HG03095 (cell line): ENCODE results near the gene GSAP.
A peak's percentile ranks its signal among the peaks of the same experiment; 100 is the strongest.
"Not testable (repeated sequence)": the region's sequence is repeated elsewhere in the genome, so short reads cannot be mapped to it uniquely, and the experiment has no call there.

Experiments
- ATAC-seq: cut with Tn5 transposase; IDR thresholded peaks from one replicate; pipeline ENCODE4 v1.9.1; 2021; ENCODE audit warnings: moderate library complexity; ENCODE audit not compliant: unreplicated experiment

GSAP gene, protein sequence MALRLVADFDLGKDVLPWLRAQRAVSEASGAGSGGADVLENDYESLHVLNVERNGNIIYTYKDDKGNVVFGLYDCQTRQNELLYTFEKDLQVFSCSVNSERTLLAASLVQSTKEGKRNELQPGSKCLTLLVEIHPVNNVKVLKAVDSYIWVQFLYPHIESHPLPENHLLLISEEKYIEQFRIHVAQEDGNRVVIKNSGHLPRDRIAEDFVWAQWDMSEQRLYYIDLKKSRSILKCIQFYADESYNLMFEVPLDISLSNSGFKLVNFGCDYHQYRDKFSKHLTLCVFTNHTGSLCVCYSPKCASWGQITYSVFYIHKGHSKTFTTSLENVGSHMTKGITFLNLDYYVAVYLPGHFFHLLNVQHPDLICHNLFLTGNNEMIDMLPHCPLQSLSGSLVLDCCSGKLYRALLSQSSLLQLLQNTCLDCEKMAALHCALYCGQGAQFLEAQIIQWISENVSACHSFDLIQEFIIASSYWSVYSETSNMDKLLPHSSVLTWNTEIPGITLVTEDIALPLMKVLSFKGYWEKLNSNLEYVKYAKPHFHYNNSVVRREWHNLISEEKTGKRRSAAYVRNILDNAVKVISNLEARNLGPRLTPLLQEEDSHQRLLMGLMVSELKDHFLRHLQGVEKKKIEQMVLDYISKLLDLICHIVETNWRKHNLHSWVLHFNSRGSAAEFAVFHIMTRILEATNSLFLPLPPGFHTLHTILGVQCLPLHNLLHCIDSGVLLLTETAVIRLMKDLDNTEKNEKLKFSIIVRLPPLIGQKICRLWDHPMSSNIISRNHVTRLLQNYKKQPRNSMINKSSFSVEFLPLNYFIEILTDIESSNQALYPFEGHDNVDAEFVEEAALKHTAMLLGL

DNA sequence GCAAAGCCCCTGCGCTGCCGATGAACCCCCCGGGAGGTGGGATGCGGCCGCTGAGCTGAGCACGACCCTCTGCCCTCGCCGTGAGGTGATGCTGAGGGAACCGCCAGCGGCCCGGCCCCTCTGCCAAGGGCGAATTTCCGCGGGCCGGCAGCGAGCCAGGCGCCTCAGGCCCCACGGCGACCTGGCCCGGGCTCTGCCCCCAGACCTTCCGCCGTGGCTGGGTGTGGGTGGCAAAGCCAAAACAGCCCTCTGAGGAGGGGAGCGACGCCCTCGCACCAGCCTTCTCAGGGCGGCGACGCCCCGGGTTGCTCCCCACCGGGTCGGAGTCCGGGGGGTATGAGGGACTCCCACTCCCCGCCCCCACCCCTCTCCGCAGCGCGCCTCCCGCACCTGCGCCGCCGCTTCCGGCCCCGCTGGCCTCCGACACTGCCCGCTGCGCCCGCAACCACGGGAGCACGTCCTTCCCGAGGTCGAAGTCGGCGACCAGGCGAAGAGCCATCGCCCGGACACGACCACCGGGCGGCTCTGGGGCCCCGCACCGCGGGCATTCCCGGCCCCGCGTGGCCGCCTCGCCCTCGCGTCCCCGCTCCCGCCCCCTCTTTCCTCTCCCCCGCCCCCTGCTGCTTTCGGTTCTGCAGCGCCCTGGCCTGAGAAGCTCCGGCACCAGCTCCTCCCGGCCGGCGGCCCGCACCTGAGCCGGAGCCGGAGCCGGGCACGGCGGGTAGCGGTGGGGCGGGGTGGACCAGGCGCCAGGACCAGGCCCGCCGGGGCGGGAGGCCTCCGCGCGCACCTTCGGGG is at the start of gene GSAP:
Gene GSAP (minus strand): TSS at position 527 of the 798 bp plus-strand sequence. CDS start 28 bp downstream, at position 499.
- peak; percentile 54 for ATAC-seq

DNA sequence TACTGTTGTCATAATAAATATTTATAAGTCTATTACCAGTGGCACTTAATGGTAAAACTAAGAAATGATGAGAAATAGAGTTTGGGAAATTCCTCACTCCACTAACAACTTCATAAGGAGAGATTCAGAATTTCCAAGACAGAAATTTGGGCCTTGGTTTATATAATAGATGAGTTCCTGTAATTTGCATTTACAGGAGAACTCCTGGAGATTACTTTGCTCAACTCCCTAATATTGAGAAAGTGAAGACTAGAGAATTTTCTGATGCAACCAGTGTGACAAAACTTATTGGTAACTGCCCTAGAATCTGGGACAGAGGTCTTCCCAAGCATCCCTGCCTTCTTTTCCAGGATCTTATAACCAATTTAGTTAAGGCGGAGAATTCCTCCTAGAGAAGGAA is 49.1 kb upstream of the GSAP start:
- no peak for ATAC-seq

DNA sequence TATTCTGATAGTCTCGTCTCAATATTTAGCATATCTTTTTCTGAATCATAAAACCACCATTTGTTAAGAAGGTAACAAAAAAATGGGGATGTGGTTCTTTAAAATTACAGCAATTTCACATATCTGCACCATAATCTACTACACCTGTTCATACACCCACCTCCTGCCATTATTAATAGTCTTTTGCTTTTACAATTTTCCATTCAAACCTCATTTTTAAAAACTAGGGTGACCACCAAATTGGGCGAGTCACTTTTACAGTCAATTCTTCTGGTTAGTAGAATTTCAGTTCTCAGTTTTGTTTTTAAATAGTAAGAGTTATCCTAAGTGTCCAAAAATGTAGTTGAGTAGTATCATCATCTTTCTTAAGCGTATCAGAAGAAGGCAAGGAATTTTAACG is 48.4 kb upstream of the GSAP start:
- ATAC-seq: peak; percentile 40

DNA sequence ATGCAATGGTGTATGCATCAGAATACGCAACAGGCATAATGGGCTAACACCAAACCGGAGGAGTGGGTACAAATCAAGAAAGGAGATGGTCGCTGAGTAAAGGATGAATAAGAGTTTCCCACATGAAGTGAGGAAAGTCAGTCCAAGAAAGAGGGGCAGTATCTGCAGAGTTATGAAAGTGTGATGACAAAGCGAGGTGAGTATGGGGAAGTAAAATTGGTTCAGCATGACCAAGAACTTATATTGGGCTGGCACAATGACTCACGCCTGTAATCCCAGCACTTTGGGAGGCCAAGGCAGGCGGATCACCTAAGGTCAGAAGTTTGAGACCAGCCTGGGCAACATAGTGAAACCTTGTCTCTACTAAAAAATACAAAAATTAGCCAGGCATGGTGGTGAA is 47.5 kb upstream of the GSAP start:
- ATAC-seq: not testable (repeated sequence)

DNA sequence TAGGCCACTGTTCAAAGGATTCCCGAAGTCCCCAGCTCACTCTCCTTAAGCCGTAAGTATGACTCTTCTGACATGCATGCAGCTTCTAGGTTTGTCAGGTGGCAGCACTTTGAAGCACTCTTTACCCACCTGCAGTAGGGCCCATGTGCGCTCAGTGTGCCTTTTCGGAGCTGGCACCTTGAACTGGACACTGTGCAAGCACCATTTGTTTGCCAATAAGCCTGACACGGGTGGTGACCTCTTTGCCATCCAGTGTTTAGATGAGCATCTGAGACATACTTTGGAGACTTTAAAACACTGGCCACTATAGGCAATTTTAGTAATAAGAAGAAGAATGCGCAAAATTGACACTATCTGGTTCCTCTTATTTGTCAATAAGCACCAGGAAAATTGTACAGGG is 45.7 kb upstream of the GSAP start:
- ATAC-seq: no peak

DNA sequence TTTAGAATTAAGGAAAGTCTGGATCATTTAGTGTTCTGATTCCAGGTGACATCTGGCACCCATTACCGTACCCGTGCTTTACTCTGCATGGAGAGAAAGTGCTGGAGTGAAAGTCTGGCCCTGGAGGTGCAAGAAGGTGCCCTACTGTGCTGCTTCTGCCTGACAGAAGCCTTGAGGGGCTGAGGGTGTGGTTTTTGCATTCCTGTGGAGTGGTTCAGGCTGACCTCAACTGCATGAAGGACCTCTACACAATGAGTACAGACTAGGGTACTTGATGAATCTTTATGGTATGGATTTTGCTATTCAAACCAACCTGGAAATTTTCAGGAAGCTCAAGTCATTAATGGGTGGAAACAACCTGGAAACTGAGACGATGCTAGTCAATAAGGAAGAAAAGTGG is 45.1 kb upstream of the GSAP start:
- ATAC-seq: no peak

DNA sequence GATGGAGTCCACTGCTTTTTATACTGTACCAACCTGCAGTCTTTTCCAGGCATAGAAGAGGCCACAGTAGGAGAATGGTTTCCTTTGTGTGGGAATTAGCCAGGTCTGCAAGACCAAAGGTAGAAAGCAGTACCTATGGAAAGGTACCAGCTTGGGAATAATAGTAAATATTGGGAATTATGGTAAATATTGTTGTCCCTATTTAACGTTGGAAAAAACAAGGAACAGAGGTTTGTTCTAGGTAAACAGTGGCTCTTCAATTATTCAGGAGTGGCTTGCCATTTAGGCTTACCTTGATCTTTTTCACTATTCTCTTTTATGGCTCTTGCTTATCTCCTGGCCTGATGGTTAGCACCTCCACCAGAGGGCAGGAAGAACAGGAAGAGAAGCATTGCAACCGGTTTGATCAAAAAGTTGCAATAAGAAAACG is 43.9 kb upstream of the GSAP start:
- no peak for ATAC-seq

DNA sequence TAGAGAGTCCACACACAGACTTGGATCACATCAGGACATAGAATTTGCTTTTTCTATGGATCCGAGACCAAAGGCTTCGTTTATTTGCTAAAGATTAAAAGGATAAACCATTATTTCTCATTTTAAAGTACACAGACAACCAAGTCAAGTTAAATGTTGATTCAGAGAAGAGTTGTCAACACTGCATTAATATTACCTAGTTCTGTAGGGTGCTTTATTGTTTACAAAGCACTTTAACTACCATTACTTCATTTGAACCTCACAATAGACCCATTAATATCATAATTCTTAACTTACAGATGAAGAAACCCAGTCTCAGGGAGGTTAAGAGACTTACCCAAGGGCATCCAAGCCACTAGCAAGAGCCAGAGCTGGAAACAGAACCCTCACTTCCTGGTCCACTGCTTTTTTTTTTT is 43.2 kb upstream of the GSAP start:
- ATAC-seq: no peak

DNA sequence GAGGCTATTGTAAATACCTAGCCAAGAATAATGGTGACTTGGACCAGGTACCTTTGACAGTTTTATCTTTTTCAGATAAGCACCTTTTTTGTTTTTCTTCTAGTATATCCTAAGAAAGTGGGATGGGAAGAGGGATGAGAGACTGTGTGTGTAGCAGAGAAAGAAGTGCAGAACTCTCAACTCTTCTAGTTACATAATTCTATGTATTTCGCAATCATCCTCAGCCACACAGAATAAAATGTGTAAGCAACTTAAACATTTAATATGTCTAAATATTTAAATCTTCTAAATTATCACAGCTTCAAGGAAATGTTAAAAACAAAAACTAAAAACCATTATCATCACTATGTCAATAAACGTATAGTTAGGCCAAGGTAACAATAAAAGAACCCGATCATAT is 42.6 kb upstream of the GSAP start:
- ATAC-seq: no peak

DNA sequence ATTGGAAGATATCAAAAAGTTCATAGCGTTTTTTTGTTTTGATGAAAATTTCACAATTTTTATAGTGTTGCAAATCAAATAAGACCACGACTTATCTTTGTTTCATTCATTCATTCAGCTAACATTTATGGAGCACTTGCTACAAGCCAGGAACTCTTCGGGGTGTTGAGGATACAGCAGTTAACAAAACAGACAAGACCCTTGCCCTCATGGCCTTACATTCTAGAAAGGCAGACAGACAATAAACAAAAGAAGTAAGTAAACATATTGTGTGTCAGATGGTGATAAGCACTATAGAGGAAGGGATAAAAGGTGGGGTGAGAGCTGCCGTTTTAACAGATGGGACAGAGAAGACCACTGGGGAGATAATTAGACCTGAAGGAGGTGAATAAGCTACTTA is 41.6 kb upstream of the GSAP start:
- no peak for ATAC-seq

DNA sequence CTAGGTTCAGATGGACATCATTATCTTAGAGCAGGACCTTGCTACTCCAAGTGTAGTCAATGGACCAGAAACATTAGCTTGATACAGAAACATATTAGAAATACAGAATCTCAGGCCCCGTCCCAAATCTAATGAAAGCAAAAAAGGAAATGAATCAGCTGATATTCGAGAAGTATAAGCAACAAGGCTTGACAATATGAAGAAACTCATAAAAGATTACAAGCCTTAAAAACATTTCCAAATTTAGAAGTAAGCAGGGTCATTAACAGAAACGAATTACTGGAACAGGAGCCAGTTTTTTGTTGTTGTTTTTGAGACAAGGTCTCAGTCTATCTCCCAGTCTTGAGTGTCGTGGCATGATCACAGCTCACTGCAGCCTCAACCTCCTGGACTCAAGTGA is 40.5 kb upstream of the GSAP start:
- no peak for ATAC-seq

DNA sequence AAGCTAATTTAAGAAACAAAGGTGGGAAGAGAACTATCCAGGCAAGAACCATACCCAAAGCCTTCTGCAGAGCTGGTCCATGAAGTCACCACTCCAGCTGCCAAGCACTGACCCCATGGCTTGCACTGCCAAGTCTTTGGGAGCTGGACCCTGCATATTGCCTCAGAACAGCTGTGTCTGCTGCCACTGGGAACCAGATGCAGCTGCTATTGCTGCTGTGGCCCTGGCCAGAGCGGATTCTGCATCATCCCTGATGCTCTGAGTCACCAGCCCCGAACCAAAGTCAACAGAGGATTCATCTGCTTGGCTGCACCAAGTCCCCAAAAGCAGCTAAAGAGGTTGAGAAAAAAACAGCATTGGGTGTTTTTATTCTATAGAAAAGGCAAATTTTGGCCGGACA is 39.2 kb upstream of the GSAP start:
- no peak for ATAC-seq

DNA sequence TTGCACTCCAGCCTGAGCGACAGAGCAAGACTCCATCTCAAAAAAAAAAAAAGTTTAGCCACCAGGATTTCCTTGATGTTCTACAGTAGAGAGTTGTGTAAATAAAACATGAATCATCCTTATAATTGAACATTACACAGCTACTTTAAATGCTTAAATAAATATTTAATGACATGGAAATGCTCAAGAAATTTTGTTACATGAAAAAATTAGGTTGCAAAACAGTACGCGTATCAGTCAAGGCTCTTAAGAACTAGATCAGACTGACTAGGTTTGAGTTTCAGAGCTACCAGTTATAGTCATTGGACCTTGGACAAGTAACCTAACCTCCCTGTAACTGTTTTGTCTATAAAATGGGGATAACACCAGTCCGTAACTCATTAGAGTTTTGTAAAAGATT is 38.7 kb upstream of the GSAP start:
- ATAC-seq: no peak

DNA sequence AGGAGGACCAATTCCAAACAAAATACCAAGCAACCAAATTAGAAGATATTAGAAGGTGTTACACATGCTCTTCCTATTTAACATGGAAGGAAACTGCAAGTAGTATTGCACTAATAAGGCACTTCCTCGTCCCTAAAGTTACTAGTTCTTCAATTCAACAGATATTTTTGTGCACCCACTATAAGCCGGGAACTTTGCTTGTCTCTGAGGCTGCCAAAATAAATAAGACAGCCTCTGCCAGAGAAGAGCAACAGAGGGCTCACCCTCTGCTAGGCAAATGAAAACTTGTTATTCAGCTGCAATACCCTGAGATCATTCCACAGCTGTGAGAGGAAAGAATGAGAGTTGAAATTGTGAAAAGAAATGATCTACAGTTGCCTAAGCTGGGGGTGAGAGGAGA is 37.4 kb upstream of the GSAP start:
- no peak for ATAC-seq

DNA sequence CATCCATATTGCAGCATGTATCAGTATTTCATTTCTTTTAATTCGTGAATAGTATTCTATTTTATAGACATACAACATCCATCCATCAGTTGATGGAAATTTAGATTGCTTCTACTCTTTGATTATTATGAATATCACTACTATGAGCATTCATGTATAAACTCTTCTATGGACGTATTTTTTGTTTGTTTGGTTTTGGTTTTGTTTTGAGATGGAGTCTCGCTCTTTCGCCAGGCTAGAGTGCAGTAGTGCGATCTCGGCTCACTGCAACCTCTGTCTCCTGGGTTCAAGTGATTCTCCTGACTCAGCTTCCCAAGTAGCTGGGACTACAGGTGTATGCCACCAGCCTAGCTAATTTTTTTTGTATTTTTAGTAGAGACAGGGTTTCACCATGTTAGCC is 35.8 kb upstream of the GSAP start:
- ATAC-seq: not testable (repeated sequence)

DNA sequence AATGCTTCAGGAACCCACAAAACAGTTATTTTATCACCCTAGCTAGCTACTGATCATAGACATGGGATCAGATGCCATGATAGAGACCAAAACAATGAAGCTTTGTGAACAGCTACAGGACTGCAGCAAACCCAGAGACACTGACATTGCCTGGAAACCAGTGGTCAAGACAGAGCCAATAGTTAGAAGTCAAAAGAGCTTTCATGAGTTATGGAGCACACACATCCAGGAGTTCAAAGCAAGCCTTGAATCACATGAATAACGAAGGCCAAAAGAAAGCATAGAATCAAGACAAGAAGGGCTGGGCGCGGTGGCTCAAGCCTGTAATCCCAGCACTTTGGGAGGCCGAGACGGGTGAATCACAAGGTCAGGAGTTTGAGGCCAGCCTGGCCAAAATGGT is 34.5 kb upstream of the GSAP start:
- no peak for ATAC-seq

DNA sequence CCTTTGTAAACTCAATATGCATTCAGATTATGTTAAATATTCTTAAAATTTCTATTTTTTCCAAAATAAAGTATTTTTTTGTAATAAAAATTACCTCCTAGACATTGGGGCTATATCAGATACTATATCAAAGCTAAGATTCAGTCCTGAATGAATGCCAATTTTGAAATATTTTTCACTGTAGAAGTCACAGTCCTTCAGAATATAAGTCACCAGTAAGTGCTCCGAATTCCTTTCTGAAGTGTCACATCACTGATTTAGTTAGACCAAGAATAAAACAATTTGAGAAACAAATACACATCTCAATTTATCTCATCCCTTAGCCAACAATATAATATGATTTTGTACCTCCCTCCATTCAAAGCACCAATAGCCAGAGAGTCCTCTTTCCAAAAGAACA is 33.9 kb upstream of the GSAP start:
- ATAC-seq: no peak

DNA sequence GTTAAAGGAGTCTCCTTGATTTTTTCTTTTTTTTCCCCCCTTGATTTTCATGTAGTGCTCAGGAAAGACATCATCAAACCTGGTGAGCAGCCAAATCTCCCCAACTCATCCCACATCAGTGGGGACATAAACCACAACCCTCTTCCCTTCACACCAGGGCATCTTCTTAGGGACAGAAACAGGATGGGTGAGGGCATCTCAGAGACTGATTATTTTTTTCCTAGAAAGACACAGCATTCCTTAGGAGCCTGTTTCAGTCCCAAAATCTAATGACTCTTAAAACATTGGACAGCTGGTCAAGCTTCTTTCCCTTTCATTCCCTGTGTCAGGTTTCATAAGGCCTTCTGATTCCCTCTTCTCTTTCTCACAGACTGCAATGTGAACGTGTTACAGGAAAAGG is 31.5 kb upstream of the GSAP start:
- no peak for ATAC-seq

DNA sequence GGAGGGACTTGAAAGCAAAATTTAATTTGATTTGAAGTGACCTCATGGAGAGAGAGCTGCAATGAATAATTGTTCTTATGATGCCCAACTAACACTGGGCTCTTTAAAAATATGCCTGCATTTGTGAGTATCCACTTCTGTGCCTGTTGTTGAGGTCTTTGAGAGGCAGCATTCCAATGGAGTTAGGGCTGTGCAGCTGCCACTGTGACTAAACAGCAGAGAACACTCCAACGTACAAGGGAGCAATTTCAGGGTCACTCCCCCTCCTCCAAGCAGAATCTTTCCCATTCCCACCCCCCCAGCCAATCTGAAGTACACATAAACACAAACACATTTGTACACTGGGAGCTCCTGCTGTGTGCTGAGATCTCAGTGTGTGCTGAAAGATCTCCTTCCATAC is 28.0 kb upstream of the GSAP start:
- no peak for ATAC-seq

DNA sequence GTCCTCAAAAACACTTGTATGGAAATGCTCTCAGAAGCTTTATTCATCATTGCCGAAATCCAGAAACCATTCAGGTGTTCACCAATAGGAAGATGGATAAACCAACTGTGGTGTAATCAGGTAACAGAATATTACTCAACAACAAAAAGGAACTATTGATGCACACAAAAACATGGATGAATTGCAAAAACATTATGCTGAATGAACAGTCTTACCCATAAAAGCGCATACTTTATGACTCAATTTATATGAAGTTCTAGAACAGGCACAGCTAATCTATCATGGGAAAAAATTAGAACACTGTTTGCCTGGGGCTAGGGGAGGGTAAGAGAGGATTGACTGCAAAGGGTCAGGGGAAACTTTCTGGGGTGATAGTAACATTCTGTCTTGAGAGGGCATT is 26.9 kb upstream of the GSAP start:
- ATAC-seq: no peak

DNA sequence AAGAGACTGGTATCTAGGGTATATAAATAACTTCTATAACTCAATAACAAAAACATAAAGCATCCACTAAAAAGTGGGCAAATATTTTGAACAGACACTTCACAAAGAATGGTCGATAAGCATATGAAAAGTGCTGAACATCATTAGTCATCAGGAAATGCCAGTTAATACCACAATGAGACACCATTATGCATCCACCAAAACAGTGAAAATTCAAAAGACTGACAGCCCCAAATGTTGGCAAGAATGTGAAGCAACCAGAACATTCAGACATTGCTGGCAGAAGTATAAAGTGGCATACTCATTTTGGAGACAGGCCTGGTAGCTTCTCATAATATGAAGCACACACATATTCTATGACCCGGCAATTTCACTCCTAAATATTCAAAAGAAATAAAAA is 26.5 kb upstream of the GSAP start:
- ATAC-seq: no peak
